ENCODE results near the gene HSD17B3.
A peak's percentile ranks its signal among the peaks of the same experiment; 100 is the strongest.
"Not testable (repeated sequence)": the region's sequence is repeated elsewhere in the genome, so short reads cannot be mapped to it uniquely, and the experiment has no call there.

Gene HSD17B3

DNA sequence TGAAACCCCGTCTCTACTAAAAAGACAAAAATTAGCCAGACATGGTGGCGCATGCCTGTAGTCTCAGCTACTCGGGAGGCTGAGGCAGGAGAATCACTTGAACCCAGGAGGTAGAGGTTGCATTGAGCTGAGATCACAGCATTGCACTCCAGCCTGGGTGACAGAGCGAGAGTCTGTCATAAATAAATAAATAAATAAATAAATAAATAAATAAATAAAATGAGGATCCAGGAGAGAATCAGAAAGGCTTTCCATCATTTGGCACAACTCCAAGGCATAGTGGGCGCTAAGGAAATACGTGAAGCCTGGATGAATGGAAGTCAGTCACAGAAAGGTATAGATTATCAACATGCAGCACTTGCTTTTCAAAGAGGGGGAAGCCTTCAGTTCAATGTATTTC lies 65.6 kb downstream of the HSD17B3 start:
- DNase-seq (ENCODE audit: low spot score), result not testable (repeated sequence)

- DNase-seq (ENCODE audit: low spot score), result peak; percentile 54
Observed at GRCh38 chr9:96232539-96233241, 69.3 kb downstream of the HSD17B3 start.

GRCh38 chr9:96232164-96232538 lies 69.8 kb downstream of the HSD17B3 start:
- no peak for DNase-seq (ENCODE audit: low spot score)

DNA sequence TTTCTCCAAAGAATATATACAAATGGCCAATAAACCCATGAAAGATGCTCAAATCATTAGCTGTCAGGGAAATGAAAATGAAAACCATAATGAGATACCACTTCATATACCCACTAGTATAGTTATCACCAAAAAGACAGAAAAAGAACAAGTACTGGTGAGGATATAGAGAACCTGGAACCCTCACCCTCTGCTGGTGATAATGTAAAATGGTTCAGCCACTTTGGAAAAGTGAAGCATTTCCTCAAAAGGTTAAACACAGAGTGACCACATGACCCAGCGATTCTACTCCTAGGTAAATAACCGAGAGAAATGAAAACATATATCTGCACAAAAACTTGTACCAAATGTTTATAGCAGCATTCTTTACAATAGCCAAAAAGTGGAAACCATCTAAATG lies 72.0 kb downstream of the HSD17B3 start:
- DNase-seq (ENCODE audit: low spot score), result no peak

DNA sequence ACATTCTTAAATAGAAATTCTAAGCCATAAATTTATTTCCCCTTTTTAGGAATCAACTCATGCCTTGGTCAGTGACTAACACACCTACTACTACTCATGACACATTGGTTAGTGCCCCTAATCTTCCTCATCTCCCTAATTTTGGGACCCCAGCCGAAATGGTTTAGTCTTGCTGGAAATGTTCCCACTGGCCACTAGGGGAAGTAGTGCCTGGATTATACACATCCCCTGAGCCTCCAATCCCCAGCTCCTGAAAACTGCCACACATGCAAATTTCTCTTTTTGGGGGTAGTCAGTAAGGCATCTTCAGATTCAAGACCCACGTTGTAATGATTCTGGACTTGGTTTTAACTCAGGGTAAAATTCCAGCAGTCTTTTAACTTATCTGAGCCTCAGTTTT lies 79.8 kb downstream of the HSD17B3 start:
- no peak for DNase-seq (ENCODE audit: low spot score)

- no peak for DNase-seq (ENCODE audit: low spot score)
Observed at GRCh38 chr9:96219900-96220257, 82.1 kb downstream of the HSD17B3 start.

GRCh38 chr9:96219026-96219899 lies 82.7 kb downstream of the HSD17B3 start:
- DNase-seq (ENCODE audit: low spot score), result peak; percentile 15

DNA sequence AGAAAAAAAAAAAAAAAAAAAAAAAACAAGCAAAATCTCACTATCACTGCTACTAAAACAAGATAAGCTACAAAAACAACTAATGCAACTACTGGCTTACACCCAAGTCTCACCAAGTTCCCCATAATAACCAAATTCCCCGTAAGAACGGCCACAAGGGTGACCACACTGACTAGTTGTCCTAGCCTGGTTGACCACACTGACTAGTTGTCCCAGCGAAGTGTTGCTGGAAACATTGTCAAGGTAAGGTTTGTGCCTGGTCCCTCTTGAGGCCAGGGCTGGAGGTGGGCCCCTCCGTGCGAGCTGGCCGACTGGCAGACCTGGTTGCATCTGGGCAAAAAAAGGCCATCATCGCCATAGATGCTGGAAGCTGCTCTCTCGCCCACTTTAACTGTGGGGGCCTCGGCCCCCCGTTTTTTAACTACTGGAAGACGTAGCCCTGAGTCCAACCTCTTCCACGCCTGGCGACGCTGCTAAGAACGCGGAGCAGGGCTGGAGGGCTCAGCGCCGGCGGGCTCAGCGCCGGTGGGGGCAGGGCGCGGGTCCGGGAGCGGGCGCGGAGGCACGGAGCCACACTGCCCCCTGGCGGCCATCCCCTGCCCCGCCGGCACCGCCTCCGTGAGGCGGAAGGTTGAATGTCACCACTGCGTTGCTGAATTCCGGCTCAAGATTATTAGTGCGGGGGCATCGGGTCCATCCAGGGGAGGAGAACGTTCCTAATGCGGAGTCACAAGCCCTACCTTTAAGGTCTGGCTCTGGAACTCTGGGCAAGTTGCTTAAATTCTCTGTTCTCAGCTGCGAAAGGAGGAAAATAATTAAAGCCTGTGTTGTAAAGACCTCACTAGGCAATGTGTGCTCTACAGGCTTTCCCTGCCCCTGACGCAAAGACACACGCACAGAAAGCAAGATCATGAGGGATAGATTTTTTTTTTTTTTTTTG lies 84.0 kb downstream of the HSD17B3 start:
- DNase-seq (ENCODE audit: low spot score), result peak; percentile 77

- DNase-seq (ENCODE audit: low spot score), result no peak
Observed at GRCh38 chr9:96217294-96217707, 84.7 kb downstream of the HSD17B3 start.

DNA sequence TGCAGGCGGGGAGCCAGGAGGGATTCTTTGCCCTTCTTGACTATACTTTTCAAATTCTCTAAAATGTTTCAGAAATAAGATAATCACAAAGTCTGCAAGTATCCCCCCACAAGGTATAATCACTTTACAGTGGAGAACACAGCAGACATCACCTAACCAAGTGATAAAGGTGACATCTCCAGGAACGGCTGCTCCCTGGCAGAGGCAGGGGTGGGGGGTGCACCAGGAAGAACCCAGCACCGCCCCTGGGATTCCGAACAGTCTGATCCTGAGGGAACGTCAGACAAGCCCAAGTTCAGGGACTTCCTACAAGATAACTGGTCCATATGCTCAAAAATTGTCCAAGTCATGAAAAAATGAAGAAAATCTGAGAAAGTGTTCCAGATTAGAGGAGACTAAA lies 85.4 kb downstream of the HSD17B3 start:
- no peak for DNase-seq (ENCODE audit: low spot score)

DNA sequence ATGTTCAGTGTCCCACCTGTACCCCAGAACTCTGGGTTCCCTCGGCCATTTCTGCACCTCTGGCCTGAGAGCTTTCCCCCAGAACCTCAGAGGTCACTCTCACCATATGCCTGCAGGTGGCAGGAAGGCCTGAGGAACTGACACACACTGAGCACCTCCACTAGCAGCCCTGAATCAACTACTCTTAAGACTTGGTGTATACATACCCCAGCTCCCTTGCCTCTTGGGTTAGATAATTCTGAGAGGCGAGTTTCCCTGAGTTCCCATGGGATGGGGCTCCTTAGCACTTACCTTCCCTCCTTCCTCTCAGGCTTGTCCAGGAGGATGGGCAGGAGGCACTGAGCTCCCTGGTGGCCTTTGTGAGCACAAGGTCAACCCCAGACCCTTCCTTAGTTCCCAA lies 86.1 kb downstream of the HSD17B3 start:
- no peak for DNase-seq (ENCODE audit: low spot score)

- DNase-seq (ENCODE audit: low spot score), result no peak
Observed at GRCh38 chr9:96214635-96215034, 87.3 kb downstream of the HSD17B3 start.

- peak; percentile 17 for DNase-seq (ENCODE audit: low spot score)
Observed at GRCh38 chr9:96209407-96210271, 92.3 kb downstream of the HSD17B3 start.

GRCh38 chr9:96206156-96206751 lies 95.7 kb downstream of the HSD17B3 start:
- no peak for DNase-seq (ENCODE audit: low spot score)

GRCh38 chr9:96204853-96205252 lies 97.1 kb downstream of the HSD17B3 start:
- DNase-seq (ENCODE audit: low spot score), result no peak

GRCh38 chr9:96203867-96204501 lies 98.0 kb downstream of the HSD17B3 start:
- peak; percentile 18 for DNase-seq (ENCODE audit: low spot score)

GRCh38 chr9:96202971-96203780 lies 98.8 kb downstream of the HSD17B3 start:
- no peak for DNase-seq (ENCODE audit: low spot score)

DNA sequence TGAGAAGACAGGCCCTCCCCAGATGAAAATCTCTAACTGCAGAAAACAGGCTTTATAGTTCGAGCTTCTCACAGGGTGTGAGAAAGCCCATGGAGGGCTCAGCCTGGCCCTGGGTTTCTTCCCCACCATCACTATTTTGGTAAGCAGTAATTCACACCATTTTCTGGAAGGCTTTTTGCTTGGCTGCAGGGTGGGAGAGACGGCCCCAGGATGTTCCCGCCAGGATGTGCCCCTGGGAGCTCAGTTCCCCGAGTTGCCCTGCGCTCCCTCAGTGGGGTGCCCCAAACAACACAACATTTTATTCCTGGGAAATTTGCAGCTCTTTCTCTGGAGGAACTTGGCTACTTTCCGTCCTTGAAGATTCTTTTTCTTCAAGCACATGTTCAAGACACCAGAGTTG lies 100.8 kb downstream of the HSD17B3 start:
- no peak for DNase-seq (ENCODE audit: low spot score)

- DNase-seq (ENCODE audit: low spot score), result no peak
Observed at GRCh38 chr9:96199006-96199405, 103.0 kb downstream of the HSD17B3 start.

GRCh38 chr9:96195541-96195940 lies 106.4 kb downstream of the HSD17B3 start:
- no peak for DNase-seq (ENCODE audit: low spot score)

Data from Ammon's horn (tissue), 1 donor.